ENCODE data around the gene SEC16A.

Gene SEC16A

GRCh38 chr9:136454026-136454796, 28.6 kb downstream of the SEC16A start:
- no peak for TF ChIP-seq CTCF (IDR thresholded peaks at IDR 0.05; ENCODE audit: low read depth, low read length)
- no peaks in the 10 kb centered on the region for H3K27me3 ChIP-seq (ENCODE audit: insufficient read depth, low read depth, severe bottlenecking)
- H3K27ac ChIP-seq = no peak overlapping the region
- no peak for DNase-seq
- no peaks in the 10 kb centered on the region for H3K9me3 ChIP-seq (ENCODE audit: severe bottlenecking)
- H3K4me3 ChIP-seq (ENCODE audit: low read depth, low read length) = no peak overlapping the region
- peaks cover 89% of the 10 kb centered on the region for H3K36me3 ChIP-seq

- H3K36me3 ChIP-seq = peaks cover 81% of the 10 kb centered on the region
- DNase-seq = no peak
- no peaks in the 10 kb centered on the region for H3K27me3 ChIP-seq (ENCODE audit: insufficient read depth, low read depth, severe bottlenecking)
- TF ChIP-seq CTCF (IDR thresholded peaks at IDR 0.05; ENCODE audit: low read depth, low read length) = no peak
- no peak overlapping the region for H3K4me3 ChIP-seq (ENCODE audit: low read depth, low read length)
- H3K27ac ChIP-seq = no peak overlapping the region
- no peaks in the 10 kb centered on the region for H3K9me3 ChIP-seq (ENCODE audit: severe bottlenecking)
These were observed 29.5 kb downstream of the SEC16A start for GRCh38 chr9:136453326-136453725.

- H3K9me3 ChIP-seq (ENCODE audit: severe bottlenecking) = no peaks in the 10 kb centered on the region
- TF ChIP-seq CTCF (IDR thresholded peaks at IDR 0.05; ENCODE audit: low read depth, low read length) = no peak
- H3K27me3 ChIP-seq (ENCODE audit: insufficient read depth, low read depth, severe bottlenecking) = no peaks in the 10 kb centered on the region
- peaks cover 77% of the 10 kb centered on the region for H3K36me3 ChIP-seq
- H3K27ac ChIP-seq = no peak overlapping the region
- no peak for DNase-seq
- no peak overlapping the region for H3K4me3 ChIP-seq (ENCODE audit: low read depth, low read length)
These were observed 31.5 kb downstream of the SEC16A start for GRCh38 chr9:136451221-136451877.

GRCh38 chr9:136448655-136449054, 34.2 kb downstream of the SEC16A start:
- no peak overlapping the region for H3K27ac ChIP-seq
- no peak overlapping the region for H3K4me3 ChIP-seq (ENCODE audit: low read depth, low read length)
- no peaks in the 10 kb centered on the region for H3K9me3 ChIP-seq (ENCODE audit: severe bottlenecking)
- no peak for TF ChIP-seq CTCF (IDR thresholded peaks at IDR 0.05; ENCODE audit: low read depth, low read length)
- H3K36me3 ChIP-seq = peaks cover 73% of the 10 kb centered on the region
- DNase-seq = no peak
- H3K27me3 ChIP-seq (ENCODE audit: insufficient read depth, low read depth, severe bottlenecking) = no peaks in the 10 kb centered on the region

GRCh38 chr9:136447173-136447778, 35.6 kb downstream of the SEC16A start:
- Histone ChIP-seq H3K27ac (no peak overlapping the region), H3K27me3 (ENCODE audit: insufficient read depth, low read depth, severe bottlenecking) (no peaks in the 10 kb centered on the region), H3K36me3 (peaks cover 80% of the 10 kb centered on the region), H3K9me3 (ENCODE audit: severe bottlenecking) (no peaks in the 10 kb centered on the region), H3K4me3 (ENCODE audit: low read depth, low read length) (no peak overlapping the region)
- no peak for TF ChIP-seq CTCF (IDR thresholded peaks at IDR 0.05; ENCODE audit: low read depth, low read length)
- no peak for DNase-seq

Data from WERI-Rb-1 (cell line).